BJ (cell line): ENCODE measurements around the gene DENND2D. TPM values are rescaled to one million over a fixed set of nuclear protein-coding genes. Genes with fewer than 3 reads are reported as not detected.

Source experiments
- CTCF ChIA-PET: fragments of 350-600 bp; formaldehyde crosslinking; extraction: SDS; loops from one replicate; lab custom pipeline; 2021; ENCODE audit warnings: antibody characterized with exemption, inconsistent platforms; lab: Yijun Ruan, JAX
- POLR2A ChIA-PET: fragments of 300-600 bp; sonication (Branson Sonifier 250); formaldehyde crosslinking; extraction: SDS; loops from one replicate; lab custom pipeline; 2021; ENCODE audit warnings: antibody characterized with exemption; lab: Charles Lee
- DNase-seq: peaks from one replicate; pipeline ENCODE4 v3.0.0-alpha.2; 2011; ENCODE audit warnings: low read depth
- H3K27me3 ChIP-seq: 2 replicates; pipeline ENCODE4 v1.6.0; 2011; ENCODE audit warnings: low read length; ENCODE audit not compliant: control insufficient read depth, insufficient read depth
- H3K36me3 ChIP-seq: 2 replicates; pipeline ENCODE4 v1.5.1; 2011; ENCODE audit warnings: low read length; ENCODE audit not compliant: control insufficient read depth, insufficient read depth
- H3K4me3 ChIP-seq: 2 replicates; pipeline ENCODE4 v1.5.1; 2011; ENCODE audit warnings: low read depth, mild to moderate bottlenecking, control low read depth, low read length
- CTCF ChIP-seq: IDR thresholded peaks from 2 replicates; pipeline ENCODE4 v1.5.1; 2011; ENCODE audit warnings: low read depth, mild to moderate bottlenecking, control low read depth, inconsistent platforms, low read length, moderate library complexity; ENCODE audit not compliant: insufficient read depth
- polyA plus RNA-seq: library from polyadenylated mRNA; depleted of rRNA; stranded (reverse); fragments of >200 nt; gene quantifications from 2 replicates; pipeline ENCODE4 v1.2.3, GENCODE V29; 2011

The DENND2D gene
- polyA plus RNA-seq, 1 experiment, result 3.9 TPM

- DNase-seq, result no peak
- TF ChIP-seq CTCF, result no peak
- Histone ChIP-seq H3K27me3 (no peaks in the 10 kb centered on the region), H3K4me3 (no peak overlapping the region), H3K36me3 (peaks cover 3% of the 10 kb centered on the region; the same call in 1 of the 2 replicates)
- ChIA-PET POLR2A (no interaction called here), CTCF (interaction anchor here (1.2 kb wide), 2 partner anchors 142 to 162 kb away, joined by 4 read pairs; no protein-coding TSS in a partner anchor)
Measured at GRCh38 chr1:111192074-111192473, 8.4 kb downstream of the DENND2D start.

GRCh38 chr1:111191496-111191895, 8.9 kb downstream of the DENND2D start:
- H3K36me3 ChIP-seq, result peaks cover 5% of the 10 kb centered on the region; the same call in 1 of the 2 replicates
- H3K4me3 ChIP-seq, result no peak overlapping the region
- ChIA-PET CTCF (interaction anchor here (0.9 to 1.2 kb wide), 4 partner anchors 8 to 161 kb away, joined by 3 to 4 read pairs (median 4); no protein-coding TSS in a partner anchor), POLR2A (no interaction called here)
- H3K27me3 ChIP-seq, result no peaks in the 10 kb centered on the region
- TF ChIP-seq CTCF, result no peak
- peak; percentile 64 for DNase-seq

GRCh38 chr1:111190931-111191451, 9.5 kb downstream of the DENND2D start:
- ChIA-PET CTCF (interaction anchor here (0.9 to 1.2 kb wide), 3 partner anchors 9 to 143 kb away, joined by 3 to 4 read pairs (median 3); no protein-coding TSS in a partner anchor), POLR2A (no interaction called here)
- no peak for DNase-seq
- H3K36me3 ChIP-seq, result peaks cover 5% of the 10 kb centered on the region; the same call in 1 of the 2 replicates
- H3K4me3 ChIP-seq, result no peak overlapping the region
- H3K27me3 ChIP-seq, result no peaks in the 10 kb centered on the region
- no peak for TF ChIP-seq CTCF

- POLR2A ChIA-PET, result interaction anchor here (0.6 kb wide), 1 partner anchor 10 kb away, joined by 3 read pairs; no protein-coding TSS in a partner anchor
- no peak for DNase-seq
- Histone ChIP-seq H3K27me3 (no peaks in the 10 kb centered on the region), H3K4me3 (no peak overlapping the region), H3K36me3 (peaks cover 7% of the 10 kb centered on the region; the same call in 1 of the 2 replicates)
- no peak for TF ChIP-seq CTCF
- CTCF ChIA-PET, result no interaction called here
Measured at GRCh38 chr1:111184663-111185062, 15.8 kb downstream of the DENND2D start.

GRCh38 chr1:111183308-111184069, 17.0 kb downstream of the DENND2D start:
- CTCF ChIA-PET, result interaction anchor here (0.6 to 1.1 kb wide), 4 partner anchors 31 to 1681 kb away, joined by 3 to 4 read pairs (median 4); no protein-coding TSS in a partner anchor

More at GRCh38 chr1:111183308-111184069, 17.0 kb downstream of the DENND2D start:
- Histone ChIP-seq H3K4me3 (no peak overlapping the region), H3K36me3 (peaks cover 7% of the 10 kb centered on the region; the same call in 1 of the 2 replicates), H3K27me3 (no peaks in the 10 kb centered on the region)
- TF ChIP-seq CTCF, result no peak
- no peak for DNase-seq
- POLR2A ChIA-PET, result no interaction called here
